K562 (cell line): ENCODE measurements around the gene LRRC75A.

ENCODE experiments used
- CBX1 ChIP-seq: sonication (generic); IDR thresholded peaks from 2 replicates; pipeline ENCODE4 v1.6.1; 2016; ENCODE audit warnings: antibody characterized with exemption, low read depth, mild to moderate bottlenecking
- KLF16 ChIP-seq: IDR thresholded peaks from 2 replicates; pipeline ENCODE4 v1.6.1; 2016; ENCODE audit warnings: antibody characterized with exemption
- TF ChIP-seq, protein P1 (sequence below), 2 experiments: IDR thresholded peaks; 2 replicates each; pipeline ENCODE4 v1.6.1; 2011; ENCODE audit warnings: borderline replicate concordance in 1 of 2, control low read depth in 1 of 2, low read depth in 1 of 2, low read length in 1 of 2, mild to moderate bottlenecking in 1 of 2, mixed read lengths in 1 of 2, moderate library complexity in 1 of 2; ENCODE audit not compliant: insufficient read depth in 1 of 2, insufficient read length in 1 of 2, poor library complexity in 1 of 2, severe bottlenecking in 1 of 2; ENCODE audit errors: extremely low read depth in 1 of 2

DNA sequence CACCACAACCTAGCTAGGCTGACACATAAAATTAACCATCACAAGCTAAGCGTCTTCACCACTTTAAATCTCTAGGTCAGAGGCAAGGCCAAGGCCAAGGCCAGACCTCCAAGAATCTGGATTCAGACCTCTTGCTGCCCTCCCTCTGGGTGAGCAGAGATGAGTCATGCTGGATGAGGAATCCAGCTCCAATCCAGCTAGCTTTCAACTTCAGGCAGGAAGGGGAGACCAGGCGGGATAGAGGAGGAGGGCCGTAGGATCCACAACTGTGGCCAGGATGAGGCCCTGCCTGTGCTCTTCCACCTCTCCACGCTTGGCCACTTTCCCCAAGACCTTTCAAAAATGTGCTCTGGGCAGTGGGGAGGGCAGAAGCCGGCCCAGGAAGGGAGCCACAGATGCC lies 14.7 kb downstream of the LRRC75A start:
- TF ChIP-seq KLF16 (no peak), CBX1 (no peak)
- TF ChIP-seq, protein P1, sequence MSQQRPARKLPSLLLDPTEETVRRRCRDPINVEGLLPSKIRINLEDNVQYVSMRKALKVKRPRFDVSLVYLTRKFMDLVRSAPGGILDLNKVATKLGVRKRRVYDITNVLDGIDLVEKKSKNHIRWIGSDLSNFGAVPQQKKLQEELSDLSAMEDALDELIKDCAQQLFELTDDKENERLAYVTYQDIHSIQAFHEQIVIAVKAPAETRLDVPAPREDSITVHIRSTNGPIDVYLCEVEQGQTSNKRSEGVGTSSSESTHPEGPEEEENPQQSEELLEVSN (IDR thresholded peaks at IDR 0.05; ENCODE audit: borderline replicate concordance in 1 of 2, extremely low read depth in 1 of 2, insufficient read depth in 1 of 2, insufficient read length in 1 of 2, low read depth in 1 of 2, low read length in 1 of 2, poor library complexity in 1 of 2, severe bottlenecking in 1 of 2), result no peak
